NB4 (cell line): ENCODE data around the gene DZANK1.

ENCODE experiments used
- DNase-seq: peaks from one replicate; pipeline ENCODE4 v3.0.0; 2010; ENCODE audit warnings: low read depth
- H3K4me3 ChIP-seq: one replicate; pipeline ENCODE4 v1.5.1; 2011; ENCODE audit warnings: mild to moderate bottlenecking, low read depth, low read length, moderate library complexity
- MAX ChIP-seq: IDR thresholded peaks from 2 replicates; pipeline ENCODE4 v1.6.1; 2011; ENCODE audit warnings: low read depth, low read length
- MYC ChIP-seq: IDR thresholded peaks from 2 replicates; pipeline ENCODE4 v1.6.1; 2011; ENCODE audit warnings: low read depth, low read length
- POLR2A ChIP-seq: IDR thresholded peaks from 2 replicates; pipeline ENCODE4 v1.6.1; 2011; ENCODE audit warnings: mild to moderate bottlenecking; ENCODE audit not compliant: insufficient read length; ENCODE audit errors: extremely low read depth
- TF ChIP-seq, protein P1 (sequence below): IDR thresholded peaks from one replicate; pipeline ENCODE4 v1.5.1; 2012; ENCODE audit warnings: low read depth, low read length

DZANK1 gene

GRCh38 chr20:18465536-18466200 is 1.2 kb downstream of the DZANK1 start:
- no peak for DNase-seq
- TF ChIP-seq MYC: no peak
- no peak for TF ChIP-seq MAX
- TF ChIP-seq, protein P1, sequence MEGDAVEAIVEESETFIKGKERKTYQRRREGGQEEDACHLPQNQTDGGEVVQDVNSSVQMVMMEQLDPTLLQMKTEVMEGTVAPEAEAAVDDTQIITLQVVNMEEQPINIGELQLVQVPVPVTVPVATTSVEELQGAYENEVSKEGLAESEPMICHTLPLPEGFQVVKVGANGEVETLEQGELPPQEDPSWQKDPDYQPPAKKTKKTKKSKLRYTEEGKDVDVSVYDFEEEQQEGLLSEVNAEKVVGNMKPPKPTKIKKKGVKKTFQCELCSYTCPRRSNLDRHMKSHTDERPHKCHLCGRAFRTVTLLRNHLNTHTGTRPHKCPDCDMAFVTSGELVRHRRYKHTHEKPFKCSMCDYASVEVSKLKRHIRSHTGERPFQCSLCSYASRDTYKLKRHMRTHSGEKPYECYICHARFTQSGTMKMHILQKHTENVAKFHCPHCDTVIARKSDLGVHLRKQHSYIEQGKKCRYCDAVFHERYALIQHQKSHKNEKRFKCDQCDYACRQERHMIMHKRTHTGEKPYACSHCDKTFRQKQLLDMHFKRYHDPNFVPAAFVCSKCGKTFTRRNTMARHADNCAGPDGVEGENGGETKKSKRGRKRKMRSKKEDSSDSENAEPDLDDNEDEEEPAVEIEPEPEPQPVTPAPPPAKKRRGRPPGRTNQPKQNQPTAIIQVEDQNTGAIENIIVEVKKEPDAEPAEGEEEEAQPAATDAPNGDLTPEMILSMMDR: no peak
- TF ChIP-seq POLR2A: no peak
- H3K4me3 ChIP-seq: no peak overlapping the region

GRCh38 chr20:18456600-18456999 is 10.2 kb downstream of the DZANK1 start:
- TF ChIP-seq MAX (no peak), POLR2A (no peak), MYC (no peak)
- TF ChIP-seq, protein P1: no peak
- no peak overlapping the region for H3K4me3 ChIP-seq
- DNase-seq: no peak

GRCh38 chr20:18443886-18444285 is 22.9 kb downstream of the DZANK1 start:
- TF ChIP-seq POLR2A (no peak), MYC (no peak), MAX (no peak)
- TF ChIP-seq, protein P1: no peak
- DNase-seq: no peak
- H3K4me3 ChIP-seq: no peak overlapping the region

DNA sequence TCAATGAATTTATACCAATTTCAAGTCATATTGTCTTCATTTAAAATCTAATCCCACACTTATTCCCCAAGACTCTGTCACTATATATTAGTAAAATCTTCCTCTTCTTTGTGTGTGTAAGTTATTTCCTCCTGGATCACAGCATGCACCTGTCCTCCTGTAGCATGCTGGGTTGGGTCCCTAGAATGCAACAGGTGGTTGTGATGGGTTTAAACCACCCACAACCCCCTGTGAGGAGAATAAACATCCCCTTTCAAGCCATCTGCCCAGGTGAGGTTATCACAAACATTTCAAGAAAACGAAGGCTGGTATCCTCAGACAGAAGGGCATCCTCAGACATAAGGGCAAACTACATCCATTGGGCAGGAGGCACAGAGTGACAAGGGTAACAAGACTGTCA is 26.4 kb downstream of the DZANK1 start:
- no peak for DNase-seq
- TF ChIP-seq MYC (no peak), MAX (no peak), POLR2A (no peak)
- TF ChIP-seq, protein P1: no peak
- no peak overlapping the region for H3K4me3 ChIP-seq

- TF ChIP-seq POLR2A (no peak), MYC (no peak), MAX (no peak)
- TF ChIP-seq, protein P1: no peak
- peak; percentile 8 for DNase-seq
Observed at GRCh38 chr20:18436847-18437246, 30.0 kb downstream of the DZANK1 start.

More at GRCh38 chr20:18436847-18437246, 30.0 kb downstream of the DZANK1 start:
- no peak overlapping the region for H3K4me3 ChIP-seq
